DMS53 treated with DMSO at 0.1 percent for 48 hours (cell line): Measurements from ENCODE around the gene PRKG1.
"Not testable (repeated sequence)": the region's sequence is repeated elsewhere in the genome, so short reads cannot be mapped to it uniquely, and the experiment has no call there.

Experiments
- DNase-seq: peaks from one replicate; lab custom pipeline; 2025; ENCODE audit not compliant: unreplicated experiment; lab: John Stamatoyannopoulos, UW

The PRKG1 gene

DNA sequence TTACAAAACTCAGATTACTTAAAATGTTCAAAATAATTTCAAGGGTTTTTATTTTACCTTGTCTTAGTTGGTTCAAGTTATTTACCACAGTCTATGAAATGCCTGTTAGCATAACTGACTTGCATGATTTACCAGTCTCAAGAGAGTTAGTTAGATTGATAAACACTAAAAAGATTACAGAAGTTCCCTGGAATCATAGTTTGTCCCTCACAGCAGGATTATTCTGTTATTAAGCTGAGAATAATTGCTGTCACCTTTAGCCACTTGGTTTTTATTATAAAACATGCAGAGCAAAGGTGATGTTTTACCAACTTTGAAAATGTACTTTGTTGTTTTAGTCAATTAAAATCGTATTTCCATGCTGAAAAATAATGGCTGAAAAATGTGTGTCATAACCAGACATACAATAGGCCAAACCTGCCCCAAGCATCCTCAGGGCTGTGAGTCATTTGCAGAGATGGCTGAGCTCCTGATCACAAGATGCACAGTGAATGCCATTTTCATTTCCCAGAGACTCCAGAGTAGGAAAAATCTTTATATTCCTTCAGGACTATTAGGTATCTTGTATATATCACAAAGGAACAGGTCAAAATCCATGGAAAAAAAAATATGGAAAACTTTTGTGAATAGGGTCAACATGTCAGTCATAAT is 1152.0 kb downstream of the PRKG1 start:
- DNase-seq: no peak

DNA sequence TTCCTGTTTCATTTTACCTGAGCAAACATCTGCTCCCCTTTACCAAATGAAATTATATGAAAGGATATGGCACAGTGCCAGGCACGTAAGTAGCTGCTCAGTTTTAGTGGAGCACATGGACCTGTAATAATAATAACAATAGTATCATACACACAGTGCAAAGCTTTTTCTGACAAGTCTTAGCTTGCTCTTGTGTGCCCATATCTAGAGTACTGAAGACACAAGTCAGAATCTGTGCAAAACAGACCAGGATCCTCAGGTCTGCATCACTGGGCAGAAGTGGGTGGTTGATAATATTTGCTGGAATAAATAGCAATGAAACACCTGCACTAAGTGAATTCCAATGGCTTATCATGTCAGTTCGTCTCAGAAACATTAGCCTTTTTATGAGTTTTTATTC is 1154.3 kb downstream of the PRKG1 start:
- DNase-seq: no peak

DNA sequence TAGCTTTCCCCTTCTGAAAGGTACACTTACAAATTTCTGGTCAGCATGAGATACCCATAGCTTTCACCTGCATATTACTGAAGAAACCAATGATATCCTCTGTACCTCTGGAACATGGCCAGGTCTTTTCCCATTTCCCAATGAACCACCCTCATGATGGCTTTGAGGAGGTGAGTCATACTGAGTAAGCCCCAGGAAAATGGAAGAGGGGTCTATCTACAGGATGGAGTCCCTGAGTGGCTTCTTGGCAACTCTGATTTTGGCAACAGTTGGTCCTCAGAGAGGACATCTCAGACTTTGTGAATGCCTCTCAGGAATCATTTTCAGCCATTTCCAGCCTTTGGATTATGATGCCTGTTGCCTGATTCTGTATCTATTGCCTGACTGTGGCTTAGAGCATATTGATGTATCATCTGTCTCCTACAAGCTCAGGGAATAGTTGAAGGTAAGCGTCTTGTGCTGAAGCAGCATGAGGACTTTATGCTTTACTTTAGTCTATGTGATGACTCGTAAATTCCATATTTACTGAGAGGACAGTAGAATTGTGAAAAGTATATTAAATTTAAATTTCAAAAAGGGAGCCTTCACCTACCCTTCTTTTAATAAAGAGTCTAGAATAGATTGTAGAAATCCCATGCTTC is 1155.1 kb downstream of the PRKG1 start:
- no peak for DNase-seq

DNA sequence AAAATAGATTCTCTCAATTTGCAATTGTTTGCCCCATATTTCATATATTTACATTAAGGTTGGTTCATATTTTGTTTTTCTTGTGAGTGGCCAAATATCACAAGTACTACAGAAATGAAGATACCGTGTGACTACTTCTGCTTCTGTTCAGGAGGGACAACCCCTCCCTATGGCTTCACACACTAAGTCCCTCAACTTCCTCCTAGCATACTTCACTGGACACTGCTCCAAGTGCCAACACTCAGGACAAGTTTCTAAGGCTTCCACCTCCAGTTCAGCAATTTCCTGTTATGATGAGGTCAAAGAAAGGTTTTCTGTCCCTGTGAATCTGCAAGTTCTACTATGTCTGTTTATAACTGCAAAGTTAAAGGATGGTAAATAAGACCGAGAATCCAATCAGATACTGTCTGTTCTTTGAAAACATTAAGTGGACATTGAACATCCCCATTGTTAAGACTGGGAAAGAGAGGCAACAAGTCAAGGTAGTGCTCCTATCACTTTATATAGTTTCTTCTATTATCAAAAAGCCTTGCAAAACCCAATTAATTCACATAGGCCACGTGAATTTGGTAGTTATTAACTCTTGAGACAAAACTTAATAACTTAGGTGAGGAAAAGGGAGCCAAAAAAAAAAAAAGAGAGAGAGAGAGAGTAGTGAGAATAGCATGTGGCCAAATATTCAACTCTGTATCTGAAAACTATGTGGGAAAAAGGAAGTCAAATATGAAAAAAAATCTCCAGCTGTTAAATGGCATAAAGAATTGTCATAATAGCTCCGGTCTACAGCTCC is 1158.5 kb downstream of the PRKG1 start:
- peak; percentile 38 for DNase-seq

DNA sequence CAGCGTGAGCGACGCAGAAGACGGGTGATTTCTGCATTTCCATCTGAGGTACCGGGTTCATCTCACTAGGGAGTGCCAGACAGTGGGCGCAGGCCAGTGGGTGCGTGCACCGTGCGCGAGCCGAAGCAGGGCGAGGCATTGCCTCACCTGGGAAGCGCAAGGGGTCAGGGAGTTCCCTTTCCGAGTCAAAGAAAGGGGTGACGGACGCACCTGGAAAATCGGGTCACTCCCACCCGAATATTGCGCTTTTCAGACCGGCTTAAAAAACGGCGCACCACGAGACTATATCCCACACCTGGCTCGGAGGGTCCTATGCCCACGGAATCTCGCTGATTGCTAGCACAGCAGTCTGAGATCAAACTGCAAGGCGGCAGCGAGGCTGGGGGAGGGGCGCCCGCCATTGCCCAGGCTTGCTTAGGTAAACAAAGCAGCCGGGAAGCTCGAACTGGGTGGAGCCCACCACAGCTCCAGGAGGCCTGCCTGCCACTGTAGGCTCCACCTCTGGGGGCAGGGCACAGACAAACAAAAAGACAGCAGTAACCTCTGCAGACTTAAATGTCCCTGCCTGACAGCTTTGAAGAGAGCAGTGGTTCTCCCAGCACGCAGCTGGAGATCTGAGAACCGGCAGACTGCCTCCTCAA is 1159.2 kb downstream of the PRKG1 start:
- DNase-seq: not testable (repeated sequence)

DNA sequence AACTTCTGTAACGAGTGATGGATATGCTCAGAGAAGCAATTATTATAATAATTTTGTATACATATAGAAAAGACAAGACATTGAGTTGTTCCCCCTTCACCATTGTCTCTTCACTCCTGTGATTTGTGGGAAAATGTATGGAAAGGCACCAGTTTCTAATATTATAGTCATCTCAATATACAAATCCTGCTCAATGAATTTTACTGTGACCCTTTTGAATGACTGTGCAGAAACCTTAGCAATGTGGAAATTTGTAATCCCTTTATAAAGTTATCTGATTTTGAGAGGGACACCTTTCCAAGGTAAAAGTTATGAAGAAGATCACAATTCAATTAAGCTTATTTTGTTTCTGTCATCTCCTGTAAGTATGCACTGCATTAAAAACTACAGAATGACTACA is 1165.5 kb downstream of the PRKG1 start:
- DNase-seq: no peak

DNA sequence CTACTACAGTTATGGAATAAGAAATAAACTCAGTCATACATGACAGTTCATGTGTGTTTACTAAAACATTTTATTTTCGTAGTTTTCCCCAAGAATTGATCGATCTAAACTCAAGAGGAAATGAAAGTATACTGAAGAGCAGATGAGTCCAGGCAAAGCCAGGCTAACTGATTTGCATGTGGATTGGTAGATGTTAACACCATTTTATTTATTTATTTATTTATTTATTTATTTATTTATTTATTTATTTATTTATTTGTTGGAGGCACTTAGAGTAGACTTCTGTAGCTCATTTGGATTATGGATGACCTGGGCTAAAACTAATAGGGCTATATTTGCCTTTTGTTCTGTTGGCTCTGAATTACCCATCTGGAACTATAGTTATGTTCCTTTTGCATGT is 1171.3 kb downstream of the PRKG1 start:
- no peak for DNase-seq

DNA sequence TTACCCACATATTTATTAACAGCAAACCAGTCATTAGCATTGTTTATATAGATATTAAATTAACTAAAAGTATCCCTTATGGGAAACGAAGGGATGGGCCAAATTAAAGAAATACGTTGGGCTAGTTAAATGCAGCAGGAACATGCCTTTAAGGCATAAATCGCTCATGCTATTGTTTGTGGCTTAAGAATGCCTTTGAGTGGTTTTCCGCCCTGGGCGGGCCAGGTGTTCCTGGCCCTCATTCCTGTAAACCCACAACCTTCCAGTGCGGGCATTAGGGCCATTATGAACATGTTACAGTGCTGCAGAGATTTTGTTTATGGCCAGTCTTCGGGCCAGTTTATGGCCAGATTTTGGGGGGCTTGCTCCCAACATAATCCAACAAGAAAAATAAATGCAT is 1173.6 kb downstream of the PRKG1 start:
- not testable (repeated sequence) for DNase-seq

DNA sequence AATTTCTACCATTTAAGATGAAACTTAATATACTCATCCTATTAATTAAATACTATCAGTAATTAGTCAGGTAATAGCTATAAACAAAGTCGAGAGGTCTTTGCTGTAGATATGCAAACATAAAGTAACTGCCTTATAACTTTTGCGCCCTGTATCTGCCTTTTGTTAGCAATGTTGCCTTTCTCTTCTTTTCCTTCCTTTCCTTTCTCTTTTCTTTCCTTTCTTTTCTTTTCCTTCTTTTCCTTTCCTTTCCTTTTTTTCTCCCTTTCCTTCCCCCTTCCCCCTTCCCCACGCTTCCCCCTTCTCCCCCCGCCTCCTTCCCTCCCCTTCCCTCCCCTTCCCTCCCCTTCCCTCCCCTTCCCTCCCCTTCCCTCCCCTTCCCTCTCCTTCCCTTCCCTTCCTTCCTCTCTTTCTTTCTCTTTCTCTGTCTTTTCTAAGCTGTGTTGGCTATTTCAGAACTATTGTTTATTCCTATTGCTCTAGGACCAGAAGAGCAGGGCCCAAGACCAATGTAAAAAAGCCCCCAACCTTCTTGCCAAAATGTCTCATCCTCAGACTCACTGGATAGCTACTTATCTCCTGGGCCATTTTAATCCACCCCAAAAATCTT is 1174.5 kb downstream of the PRKG1 start:
- DNase-seq: no peak

DNA sequence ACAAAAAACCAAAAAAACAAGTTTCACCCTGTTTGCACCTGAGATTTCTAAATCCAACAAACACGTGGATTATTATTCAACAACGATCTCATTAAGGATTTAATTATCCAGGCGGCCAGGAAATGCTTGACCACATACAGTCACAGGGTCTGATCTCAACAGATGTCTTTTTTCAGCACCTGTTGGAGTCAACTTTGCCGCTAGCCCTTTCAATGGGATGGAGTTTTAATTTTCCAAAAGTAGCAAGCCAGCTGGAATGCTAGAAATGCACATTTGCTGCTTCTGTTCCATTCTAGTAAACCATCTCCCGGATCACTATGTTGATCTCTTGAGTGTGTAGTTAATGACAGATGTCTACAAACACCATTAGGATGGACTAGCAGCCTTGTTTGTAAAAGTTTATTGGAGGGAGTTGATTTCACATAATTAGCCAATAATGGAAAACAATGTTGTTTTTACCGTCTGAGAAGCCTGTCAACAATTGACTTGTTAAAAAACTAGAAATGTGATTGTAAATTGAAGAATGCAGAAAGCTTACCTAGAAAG is 1175.6 kb downstream of the PRKG1 start:
- DNase-seq: no peak

DNA sequence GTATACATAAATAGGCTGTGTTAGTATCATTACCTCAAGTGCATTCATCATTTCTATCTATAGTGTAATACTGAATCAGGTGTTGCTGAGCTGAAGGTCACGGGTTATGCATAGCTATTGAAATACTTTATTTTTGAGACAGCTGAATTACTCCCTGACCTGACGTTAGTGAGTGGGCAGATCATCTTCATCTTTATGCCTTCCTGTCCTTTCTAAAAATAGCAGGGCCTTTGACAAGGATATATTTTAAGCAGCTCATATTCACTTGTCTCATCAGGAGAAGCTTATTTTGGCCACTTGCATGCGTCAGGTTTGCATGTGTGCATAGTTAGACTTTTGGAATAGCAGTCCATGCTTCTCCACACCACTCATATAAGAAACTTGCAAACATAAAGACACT is 1176.2 kb downstream of the PRKG1 start:
- no peak for DNase-seq

DNA sequence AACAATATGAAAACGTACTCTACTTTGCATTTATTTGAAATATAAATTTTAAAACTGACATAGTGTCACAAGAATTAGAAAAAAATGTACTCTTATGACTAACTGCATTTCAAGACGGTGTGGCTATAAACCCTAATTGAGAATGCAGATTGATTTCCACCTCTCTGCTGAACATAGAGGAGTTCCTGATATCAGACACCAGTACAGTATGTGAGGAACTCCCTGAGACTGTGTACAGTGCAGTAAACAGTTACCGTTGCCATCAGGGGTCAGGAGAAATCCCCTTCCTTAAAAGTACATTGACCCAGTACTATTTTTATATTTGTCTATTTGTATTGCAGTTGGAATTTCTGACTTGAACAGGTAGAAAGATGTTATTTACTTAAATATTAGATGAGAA is 1178.0 kb downstream of the PRKG1 start:
- DNase-seq: no peak

DNA sequence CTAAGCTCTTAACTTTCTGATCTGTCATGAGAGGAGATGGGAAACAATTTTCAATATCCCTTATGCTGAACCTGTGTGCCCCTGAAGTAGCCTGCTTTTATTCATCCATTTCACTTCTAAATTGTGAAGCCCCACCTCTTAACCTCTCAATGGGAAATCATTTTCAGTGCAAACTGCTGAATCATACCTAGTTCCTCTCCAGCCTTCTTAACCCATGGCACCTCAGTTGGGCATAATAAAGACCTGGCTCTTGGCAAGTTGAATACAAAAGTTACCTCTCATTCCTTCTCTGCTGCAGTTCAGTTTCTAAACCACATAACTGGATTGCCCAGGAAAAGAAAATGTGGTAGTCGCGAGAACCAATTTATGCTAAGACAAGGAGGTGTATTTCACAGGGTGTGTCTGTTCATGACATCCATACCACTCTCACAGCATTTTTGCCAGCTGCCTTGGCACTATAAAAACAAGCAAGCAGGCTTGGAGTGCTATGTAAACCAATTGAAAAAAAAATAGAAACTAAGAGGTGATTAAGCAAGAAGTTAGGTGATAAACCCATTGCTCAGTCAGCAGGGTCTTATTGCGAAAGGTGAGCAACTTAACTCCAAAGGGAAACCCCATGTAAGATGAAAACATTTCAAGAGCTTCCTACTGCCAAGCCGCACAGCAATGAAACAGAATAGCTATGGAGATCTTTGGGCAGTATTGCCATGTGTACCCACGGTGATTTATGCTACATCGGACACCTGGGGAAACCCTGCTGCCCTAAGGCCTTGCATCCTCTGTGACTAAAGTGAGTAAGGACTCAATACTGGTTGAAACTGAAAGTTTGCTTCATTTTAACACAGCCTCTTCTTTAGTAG is 1182.8 kb downstream of the PRKG1 start:
- peak; percentile 42 for DNase-seq

DNA sequence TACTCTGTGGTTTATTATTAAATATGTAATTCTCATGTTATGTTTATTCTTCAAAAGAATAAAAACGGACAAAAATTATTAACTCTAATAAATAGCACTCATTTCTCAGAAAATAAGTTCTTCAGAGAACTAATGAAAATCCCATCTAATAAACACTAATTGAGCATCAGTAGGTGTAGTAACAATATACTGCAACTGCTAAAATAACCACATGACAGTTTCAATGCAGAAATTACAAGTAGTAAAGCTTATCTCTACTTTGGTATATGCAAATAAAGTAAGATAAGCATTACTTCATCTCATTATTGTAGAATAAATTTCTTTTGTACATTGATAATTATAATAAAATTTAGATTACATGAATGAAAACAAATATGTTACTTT is 1183.4 kb downstream of the PRKG1 start:
- no peak for DNase-seq

DNA sequence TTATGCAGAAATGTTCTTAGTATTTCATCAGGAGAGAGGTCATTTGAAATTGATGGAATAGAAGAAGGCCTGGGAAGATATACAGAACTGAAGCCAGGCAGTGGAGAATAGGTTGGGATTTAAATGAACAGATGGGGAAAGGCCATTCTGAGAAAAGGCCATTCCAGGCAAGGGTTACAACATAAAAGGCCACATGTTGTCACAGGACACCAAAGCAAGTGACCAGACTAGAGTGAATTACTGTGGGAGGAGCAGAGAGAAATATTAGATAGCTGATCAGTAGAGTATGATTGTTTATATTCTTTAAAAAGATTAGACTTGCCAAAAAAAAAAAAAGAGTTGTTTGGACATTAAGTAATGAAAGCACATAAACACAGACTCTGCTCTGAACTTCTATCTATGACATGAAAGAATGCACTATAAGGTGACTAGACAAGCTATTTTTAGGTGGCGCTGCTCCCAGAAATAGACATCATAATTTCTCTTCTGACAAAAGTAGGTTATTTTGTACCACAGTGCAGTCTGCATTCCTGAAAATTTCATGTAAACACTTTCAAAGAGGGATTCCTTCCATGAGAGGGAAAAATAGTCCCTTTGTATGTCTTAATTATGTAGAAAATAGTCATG is 1184.6 kb downstream of the PRKG1 start:
- no peak for DNase-seq

DNA sequence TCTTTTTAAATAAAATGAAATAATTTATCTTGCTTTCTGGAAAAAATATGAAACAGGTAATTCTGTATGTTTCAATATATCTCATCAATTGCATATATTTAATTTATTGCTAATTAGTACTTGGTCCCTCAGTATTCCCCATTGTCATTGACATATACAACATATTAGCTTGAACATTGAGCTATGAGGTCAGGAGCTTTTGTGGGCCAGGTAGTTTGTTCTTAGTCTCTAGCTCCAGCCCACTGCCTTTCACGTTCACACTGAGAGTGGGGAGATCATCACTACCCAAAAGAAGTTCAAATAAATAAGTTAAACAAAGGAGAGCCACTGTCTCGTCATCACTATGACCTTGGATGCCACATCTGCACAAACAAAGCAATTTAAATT is 1185.1 kb downstream of the PRKG1 start:
- no peak for DNase-seq

DNA sequence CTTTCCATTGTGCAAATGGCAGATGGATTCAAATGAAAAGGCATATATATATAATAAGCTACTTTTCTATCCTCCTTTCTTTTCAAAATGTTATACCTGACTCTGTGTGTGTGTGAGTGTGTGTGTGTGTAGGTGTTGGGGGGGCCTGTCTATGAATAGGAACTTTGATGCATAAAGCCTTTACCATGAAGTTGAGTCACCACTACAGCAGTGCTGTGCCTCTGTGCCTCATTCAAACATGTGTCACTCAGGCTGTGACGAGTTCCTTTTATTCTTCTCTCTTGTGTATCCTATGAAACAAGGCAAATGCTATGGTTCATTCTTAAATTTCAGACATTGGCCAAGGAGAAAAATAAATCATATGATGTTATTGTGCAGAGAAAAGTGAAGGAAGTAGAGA is 1187.1 kb downstream of the PRKG1 start:
- no peak for DNase-seq

DNA sequence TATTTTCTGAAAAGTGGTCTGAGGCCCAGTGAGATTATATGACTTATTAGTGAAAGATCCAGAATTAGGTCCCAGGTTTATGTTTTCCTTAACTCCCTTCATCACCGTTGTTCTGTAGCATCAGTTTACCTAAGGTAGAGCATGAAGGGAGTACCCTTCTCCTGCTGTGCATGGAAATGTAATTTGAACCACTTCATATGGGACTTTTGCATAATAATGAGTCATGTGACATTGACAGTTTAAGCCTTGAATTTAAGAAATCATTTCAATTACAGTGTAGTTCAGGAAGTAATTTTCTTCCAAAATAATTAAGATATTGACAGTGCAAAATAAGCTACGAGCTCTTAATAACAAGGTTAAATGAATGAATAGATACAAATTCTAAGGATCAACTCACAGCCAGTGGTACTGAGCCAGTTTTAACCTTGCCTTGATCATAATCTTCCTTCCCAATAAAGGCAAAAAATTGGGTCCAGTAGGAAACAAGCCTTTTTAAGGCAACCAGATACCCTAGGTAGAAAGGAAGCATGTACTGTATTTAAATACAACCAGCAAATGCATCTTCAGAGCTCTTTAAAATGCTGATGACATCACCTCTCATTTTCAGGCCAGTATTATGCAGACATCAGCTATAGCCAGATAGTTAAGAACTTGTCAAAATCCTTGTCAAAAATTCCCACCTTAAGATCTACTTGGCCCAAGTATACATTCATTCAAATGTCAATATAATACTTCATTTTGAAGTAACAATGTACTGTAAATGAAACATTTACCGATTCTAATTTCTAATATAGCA is 1191.0 kb downstream of the PRKG1 start:
- no peak for DNase-seq

DNA sequence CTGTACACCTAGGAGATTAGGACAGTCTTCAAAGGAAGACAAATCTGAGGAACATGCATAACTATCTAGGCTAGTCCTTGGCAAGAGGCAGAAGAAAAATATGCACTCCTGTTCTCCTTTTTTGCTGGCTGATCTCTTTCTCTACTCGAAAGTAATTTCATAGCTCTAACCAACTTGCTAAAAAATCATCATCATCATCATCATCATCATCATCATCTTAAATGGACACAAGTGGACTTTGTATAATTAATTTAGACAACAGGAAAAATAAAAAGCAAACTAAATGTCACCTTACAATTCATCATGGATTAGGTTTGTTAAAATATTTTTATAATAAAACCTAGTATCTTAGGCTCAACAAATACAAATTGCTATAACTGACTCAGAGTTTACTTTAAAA is 1192.6 kb downstream of the PRKG1 start:
- no peak for DNase-seq
